Islet of Langerhans (tissue), 1 donor: Measurements from ENCODE around the gene OSTN.
"Not testable (repeated sequence)": the region's sequence is repeated elsewhere in the genome, so short reads cannot be mapped to it uniquely, and the experiment has no call there.

Experiments
- FAIRE-seq: peaks from one replicate; lab custom pipeline; 2011; peaks lifted over from hg19 to GRCh38; lab: Jason Lieb, UNC

OSTN gene, protein sequence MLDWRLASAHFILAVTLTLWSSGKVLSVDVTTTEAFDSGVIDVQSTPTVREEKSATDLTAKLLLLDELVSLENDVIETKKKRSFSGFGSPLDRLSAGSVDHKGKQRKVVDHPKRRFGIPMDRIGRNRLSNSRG

GRCh38 chr3:191198932-191199331 lies at the start of gene OSTN:
OSTN (plus strand) TSS chr3:191199241; CDS start chr3:191212533, 13,292 bp downstream.
- FAIRE-seq = no peak

DNA sequence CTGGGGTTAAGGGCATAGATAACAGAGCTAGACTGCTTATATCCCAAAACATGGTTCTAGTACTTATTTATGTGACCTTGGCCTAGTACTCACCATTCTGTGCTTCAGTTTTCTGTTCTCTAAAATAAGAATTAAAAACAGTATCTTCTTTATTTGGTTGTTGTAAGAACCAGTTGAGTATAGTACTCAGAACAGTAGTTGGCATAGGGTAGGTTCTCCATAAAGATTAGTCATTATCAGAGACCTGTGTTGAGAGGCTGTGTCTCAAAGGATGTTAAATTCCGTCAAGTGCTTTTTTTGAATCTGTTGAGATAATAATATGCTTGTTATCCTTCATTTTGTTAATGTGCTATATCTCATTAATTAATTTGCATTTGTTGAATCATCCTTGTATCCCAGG lies 47.4 kb upstream of the OSTN start:
- FAIRE-seq = no peak

GRCh38 chr3:191154827-191155226 lies 44.2 kb upstream of the OSTN start:
- FAIRE-seq = no peak

DNA sequence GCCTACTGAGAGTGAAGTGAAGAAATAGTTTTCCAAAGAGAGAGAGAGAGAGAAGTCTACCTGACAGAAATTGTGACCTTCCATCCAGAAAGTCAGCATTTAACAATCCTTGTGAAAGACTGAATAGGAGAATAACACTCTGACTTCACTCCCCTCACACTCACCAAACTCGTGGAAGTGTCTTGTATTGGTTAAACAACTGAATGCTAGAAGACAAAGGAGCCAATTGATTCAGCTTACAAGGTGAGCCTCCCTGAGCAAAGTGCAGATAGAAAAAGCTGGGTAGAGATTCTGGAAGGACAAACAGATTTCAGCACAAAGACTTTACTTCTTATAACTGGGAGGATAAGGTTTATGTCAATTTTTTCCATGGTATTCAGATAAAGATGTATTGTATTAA lies 40.8 kb upstream of the OSTN start:
- no peak for FAIRE-seq

- FAIRE-seq = no peak
Observed at GRCh38 chr3:191158815-191159214, 40.2 kb upstream of the OSTN start.

GRCh38 chr3:191165802-191166201 lies 33.2 kb upstream of the OSTN start:
- no peak for FAIRE-seq

DNA sequence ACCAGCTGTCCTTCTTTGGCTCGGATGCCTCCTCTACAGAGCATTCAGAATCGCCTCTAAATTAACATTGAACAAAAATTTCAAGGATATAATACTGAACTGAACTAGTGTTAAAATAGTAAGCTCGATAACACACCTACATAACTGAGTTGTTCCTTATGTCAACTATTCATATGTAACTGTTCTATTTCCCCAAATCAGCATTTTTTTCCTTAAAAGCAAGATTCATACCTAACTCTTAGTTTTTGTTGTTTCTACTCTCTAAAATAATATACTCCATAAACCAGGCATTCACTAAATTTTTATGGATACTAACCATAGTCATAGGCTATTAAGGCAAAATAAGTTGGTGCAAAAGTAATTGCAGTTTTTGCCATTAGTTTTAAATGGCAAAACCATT lies 32.7 kb upstream of the OSTN start:
- FAIRE-seq = no peak

- FAIRE-seq = no peak
Observed at GRCh38 chr3:191169566-191169965, 29.5 kb upstream of the OSTN start.

DNA sequence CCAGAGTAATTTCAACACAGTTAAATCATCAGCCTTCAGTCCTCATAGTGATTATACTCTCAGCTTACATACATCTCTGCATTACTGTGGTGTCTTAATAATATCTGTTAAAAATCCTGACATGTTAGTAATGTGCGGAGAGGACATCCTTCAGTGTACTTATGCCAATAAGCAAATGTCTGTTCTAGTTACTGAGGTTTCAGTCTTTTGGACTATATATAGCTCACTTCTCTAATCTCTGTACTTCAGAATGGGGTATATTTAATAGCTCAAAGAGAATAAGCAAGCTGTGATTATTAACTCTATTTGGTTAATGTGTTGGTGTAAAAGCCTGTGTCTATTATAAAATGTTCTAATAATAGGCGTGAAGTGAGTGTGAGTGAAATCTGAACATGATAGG lies 28.9 kb upstream of the OSTN start:
- no peak for FAIRE-seq

GRCh38 chr3:191175102-191175501 lies 23.9 kb upstream of the OSTN start:
- FAIRE-seq = no peak

GRCh38 chr3:191176038-191176785 lies 22.8 kb upstream of the OSTN start:
- no peak for FAIRE-seq

DNA sequence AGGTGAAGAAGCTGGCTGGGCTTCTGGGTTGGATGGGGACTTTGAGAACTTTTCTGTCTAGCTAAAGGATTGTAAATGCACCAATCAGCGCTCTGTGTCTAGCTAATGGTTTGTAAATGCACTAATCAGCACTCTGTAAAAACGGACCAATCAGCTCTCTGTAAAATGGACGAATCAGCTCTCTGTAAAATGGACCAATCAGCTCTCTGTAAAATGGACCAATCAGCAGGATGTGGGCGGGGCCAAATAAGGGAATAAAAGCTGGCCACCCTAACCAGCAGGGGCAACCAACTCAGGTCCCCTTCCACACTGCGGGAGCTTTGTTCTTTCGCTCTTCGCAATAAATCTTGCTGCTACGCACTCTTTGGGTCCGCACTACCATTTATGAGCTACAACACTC lies 13.7 kb upstream of the OSTN start:
- FAIRE-seq = not testable (repeated sequence)

DNA sequence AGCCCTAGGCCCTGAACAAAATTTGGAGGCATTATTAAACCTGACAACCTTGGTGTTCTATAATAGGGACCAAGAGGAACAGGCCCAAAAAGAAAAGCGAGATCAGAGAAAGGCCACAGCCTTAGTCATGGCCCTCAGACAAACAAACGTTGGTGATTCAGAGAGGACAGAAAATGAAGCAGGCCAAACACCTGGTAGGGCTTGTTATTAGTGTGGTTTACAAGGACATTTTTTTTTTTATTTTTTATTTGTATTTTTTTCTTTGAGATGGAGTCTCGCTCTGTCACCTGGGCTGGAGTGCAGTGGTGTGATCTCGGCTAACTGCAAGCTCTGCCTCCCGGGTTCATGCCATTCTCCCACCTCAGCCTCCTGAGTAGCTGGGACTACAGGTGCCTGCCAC lies 10.8 kb upstream of the OSTN start:
- FAIRE-seq = not testable (repeated sequence)

DNA sequence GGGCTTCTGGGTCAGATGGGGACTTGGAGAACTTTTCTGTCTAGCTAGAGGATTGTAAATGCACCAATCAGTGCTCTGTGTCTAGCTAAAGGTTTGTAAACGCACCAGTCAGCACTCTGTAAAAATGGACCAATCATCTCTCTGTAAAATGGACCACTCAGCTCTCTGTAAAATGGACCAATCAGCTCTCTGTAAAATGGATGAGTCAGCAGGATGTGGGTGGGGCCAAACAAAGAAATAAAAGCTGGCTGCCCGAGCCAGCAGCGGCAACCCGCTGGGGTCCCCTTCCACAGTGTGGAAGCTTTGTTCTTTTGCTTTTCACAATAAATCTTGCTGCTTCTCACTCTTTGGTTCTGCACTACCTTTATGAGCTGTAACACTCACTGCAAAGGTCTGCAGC lies 6.8 kb upstream of the OSTN start:
- FAIRE-seq = not testable (repeated sequence)

GRCh38 chr3:191192941-191193340 lies 6.1 kb upstream of the OSTN start:
- no peak for FAIRE-seq

DNA sequence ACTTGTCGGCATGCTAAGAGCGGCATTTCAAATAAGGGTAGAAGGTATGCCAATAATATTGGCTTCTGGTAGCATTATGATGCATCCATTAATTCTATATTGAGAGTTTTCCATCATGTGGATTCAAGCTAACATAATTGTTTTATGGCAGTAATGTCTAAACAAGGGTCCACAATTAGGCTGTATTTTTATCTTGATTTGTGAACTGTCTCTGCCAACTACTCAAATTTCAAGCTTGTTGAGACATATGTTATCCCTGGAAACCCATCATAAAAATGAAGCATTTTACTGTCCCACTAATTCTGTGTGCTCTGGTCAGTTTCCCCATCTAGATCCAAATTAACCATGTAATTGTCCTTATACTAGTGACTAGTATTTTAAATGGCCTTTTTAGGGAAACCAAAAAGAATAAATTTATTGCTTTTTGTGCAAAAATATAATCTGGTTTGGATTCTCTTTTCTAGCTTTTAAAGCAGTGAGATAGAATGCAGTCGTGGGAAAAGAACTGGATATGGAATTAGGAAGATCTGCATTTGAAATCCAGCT lies 1.2 kb upstream of the OSTN start:
- no peak for FAIRE-seq

DNA sequence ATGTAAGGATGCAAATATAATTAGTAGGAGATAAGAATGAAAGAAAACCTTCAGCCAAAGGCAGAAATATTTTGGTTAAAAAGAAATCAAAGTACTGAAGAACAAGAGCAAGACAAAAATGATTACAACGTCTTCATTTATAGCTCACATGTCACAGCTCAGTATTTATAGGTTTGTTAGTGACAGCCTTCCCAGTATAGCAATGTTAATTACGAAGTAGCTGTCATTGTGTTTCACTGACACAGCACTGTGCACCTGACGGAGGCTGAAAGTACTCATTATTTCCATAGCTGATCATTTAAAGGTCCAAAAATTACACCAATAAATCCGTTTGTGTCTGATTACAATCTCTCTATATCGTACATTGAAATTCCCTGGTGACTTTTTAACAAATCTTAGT lies 561 bp upstream of the OSTN start:
- FAIRE-seq = no peak

- FAIRE-seq = no peak
Observed at GRCh38 chr3:191210032-191210431, 11.0 kb downstream of the OSTN start.

DNA sequence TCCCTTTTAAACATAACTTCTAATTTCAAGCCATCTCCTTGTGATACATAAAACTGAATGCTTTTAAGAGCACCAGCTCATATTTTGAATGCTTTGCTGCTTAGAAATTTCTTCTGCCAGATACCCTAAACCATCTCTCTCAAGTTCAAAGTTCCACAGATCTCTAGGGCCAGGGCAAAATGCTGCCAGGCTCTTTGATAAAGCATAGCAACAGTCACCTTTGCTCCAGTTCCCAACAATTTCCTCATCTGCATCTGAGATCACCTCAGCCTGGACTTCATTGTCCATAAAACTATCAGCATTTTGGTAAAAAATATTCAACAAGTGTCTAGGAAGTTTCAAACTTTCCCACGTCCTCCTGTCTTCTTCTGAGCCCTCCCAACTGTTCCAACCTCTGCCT lies 17.5 kb downstream of the OSTN start:
- FAIRE-seq = no peak

DNA sequence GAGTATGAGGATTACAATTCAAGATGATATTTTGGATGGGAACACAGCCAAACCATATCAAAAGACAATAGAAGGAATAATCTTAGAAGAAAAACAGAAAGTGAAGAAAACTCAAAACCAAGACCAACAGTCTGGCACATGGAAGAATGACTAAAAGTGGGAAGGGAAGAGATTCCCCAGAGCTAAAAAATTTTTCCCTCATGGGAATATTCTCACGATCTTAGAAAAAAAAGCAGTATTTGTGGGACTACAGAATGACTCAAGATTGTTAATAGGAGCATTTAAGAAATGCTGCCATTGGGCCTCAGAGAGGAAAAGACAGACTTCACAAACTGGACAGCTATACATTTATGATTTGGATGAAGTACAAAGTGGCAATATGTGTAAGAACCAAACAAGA lies 18.3 kb downstream of the OSTN start:
- no peak for FAIRE-seq

DNA sequence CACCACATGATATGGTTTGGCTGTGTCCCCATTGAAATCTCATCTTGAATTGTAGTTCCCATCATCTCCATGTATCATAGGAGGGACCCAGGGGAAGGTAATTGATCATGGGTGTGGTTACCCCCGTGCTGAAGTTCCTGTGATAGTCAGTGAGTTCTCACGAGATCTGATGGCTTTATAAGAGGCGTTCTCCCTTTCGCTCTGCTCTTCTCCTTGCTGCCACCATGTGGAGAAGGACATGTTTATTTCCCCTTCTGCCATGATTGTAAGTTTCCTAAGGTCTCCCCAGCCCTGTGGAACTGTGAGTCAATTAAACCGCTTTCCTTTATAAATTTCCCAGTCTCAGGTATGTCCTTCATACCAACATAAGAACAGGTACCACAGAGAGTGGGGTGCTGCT lies 21.9 kb downstream of the OSTN start:
- no peak for FAIRE-seq

DNA sequence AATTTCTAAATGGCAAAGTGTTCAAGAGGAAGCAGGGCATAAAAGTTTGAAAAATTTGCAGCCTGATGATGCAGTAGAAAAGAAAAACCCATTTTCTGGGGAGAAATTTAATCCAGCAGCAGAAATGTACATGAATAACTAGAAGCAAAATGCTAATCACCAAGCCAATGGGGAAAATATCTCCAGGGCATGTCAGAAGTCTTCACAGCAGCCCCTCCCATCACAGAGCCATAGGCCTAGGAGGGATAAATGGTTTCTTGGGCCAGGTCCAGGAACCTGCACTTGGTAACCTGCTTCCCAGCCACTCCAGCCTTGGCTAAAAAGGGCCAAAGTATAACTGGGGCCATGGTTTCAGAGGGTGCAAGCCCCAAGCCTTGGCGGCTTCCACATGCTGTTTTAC lies 22.6 kb downstream of the OSTN start:
- FAIRE-seq = no peak

DNA sequence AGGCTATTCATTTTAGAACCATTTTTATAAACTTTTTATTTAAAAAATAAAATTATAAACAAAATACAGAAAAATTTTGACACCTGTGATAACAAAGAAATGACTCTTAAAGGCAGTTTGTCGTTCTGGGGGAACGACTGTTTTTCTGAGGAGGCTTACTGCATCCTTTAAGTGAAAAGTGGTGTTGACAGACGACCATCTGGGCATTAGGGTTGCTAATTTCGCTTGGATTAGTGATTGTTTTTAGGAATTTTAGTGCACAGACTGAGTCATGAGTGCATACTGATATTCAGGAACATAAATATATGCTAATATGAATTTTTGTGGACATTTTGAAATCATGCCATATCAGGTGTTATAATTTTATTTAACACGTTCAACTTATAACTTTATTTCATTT lies 28.5 kb downstream of the OSTN start:
- no peak for FAIRE-seq

DNA sequence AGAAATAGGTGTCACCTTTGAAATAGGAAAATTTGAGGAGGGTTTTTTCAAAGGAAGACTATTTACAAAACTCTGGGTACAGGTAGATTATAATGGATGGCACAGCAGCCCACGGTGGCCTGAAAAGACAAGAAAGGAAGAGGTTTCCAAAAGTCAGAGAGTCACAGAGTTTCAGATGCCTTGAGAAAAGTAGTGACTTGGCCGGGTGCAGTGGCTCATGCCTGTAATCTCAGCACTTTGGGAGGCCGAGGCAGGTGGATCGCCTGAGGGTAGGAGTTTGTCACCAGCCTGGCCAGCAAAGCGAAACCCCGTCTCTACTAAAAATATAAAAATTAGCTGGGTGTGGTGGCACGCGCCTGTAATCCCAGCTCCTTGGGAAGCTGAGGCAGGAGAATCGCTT lies 35.2 kb downstream of the OSTN start:
- no peak for FAIRE-seq
